HEK293T (cell line): ENCODE measurements around the gene TMEM79.

Experiments used
- BHLHE40 ChIP-seq: fragments of 450-650 bp; IDR thresholded peaks from 2 replicates; pipeline ENCODE4 v1.6.1; 2016; ENCODE audit warnings: mild to moderate bottlenecking, moderate library complexity, borderline replicate concordance
- CTBP1 ChIP-seq: fragments of 450-650 bp; IDR thresholded peaks from 2 replicates; pipeline ENCODE4 v1.6.1; 2016; ENCODE audit warnings: borderline replicate concordance
- ELF4 ChIP-seq: fragments of 450-650 bp; IDR thresholded peaks from 2 replicates; pipeline ENCODE4 v1.6.1; 2017; ENCODE audit warnings: antibody characterized with exemption
- FOXA1 ChIP-seq: fragments of 450-650 bp; IDR thresholded peaks from 2 replicates; pipeline ENCODE4 v1.6.1; 2016; ENCODE audit warnings: mild to moderate bottlenecking
- FOXK2 ChIP-seq: fragments of 450-650 bp; IDR thresholded peaks from 2 replicates; pipeline ENCODE4 v1.6.1; 2016; ENCODE audit warnings: mild to moderate bottlenecking
- FOXM1 ChIP-seq: fragments of 450-650 bp; IDR thresholded peaks from 2 replicates; pipeline ENCODE4 v1.6.1; 2017; ENCODE audit warnings: mild to moderate bottlenecking, borderline replicate concordance
- HDGF ChIP-seq: fragments of 450-650 bp; IDR thresholded peaks from 2 replicates; pipeline ENCODE4 v1.6.1; 2017; ENCODE audit warnings: antibody characterized with exemption, borderline replicate concordance
- L3MBTL2 ChIP-seq: fragments of 450-650 bp; conservative IDR thresholded peaks from 2 replicates; pipeline ENCODE4 v1.6.1; 2016; ENCODE audit warnings: mild to moderate bottlenecking
- LEF1 ChIP-seq: fragments of 450-650 bp; IDR thresholded peaks from 2 replicates; pipeline ENCODE4 v1.6.1; 2017; ENCODE audit warnings: mild to moderate bottlenecking, borderline replicate concordance
- NFRKB ChIP-seq: fragments of 450-650 bp; IDR thresholded peaks from 2 replicates; pipeline ENCODE4 v1.6.1; 2016; ENCODE audit warnings: mild to moderate bottlenecking, moderate library complexity
- TARDBP ChIP-seq: fragments of 450-650 bp; IDR thresholded peaks from 2 replicates; pipeline ENCODE4 v1.6.1; 2016

DNA sequence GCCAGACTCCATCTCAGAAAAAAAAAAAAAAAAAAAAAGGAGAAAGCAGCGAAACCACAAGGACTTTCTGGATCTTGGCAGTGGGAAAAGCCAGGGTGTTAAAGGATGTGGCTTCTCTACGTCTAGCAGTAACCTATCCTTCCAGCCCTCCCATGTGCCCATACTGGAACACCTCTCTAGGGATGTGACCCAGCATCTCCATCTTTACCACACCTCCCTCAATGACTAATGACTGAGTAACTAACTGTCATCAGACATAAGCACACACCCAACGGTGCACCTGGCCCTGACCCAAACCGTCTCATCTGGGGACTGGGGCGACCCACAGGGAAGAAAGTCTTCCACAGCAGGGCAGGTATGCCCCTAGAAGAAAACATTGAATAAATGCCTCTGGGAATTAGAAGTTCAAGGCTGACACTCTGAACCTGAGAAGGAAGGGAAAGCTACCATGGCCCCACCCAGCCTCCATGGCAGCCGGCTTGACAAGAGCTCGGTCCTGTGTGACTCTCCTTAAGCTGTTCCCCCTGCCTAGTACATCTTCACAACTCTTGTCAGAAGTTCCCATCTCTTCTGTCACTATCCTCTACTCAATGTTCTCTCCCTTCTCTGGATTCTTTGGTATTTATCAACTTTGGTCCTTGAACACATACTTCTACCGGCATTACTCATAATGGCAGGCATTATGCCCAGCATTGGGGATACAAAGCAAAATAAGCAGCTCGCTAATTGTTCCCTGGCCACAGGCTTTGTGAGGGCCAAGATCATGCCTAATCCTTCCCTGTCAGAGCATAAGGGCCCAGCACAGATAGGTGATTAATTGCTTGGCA lies 21.5 kb upstream of the TMEM79 start:
- TF ChIP-seq FOXM1 (no peak), TARDBP (no peak), HDGF (no peak), ELF4 (no peak), NFRKB (no peak), LEF1 (no peak), FOXA1 (no peak), FOXK2 (no peak), BHLHE40 (no peak), L3MBTL2 (no peak), CTBP1 (no peak)
